GM18498 (cell line): Measurements from ENCODE around the gene PYGM.

Source experiments
- ATAC-seq: cut with Tn5 transposase; IDR thresholded peaks from one replicate; pipeline ENCODE4 v1.9.1; 2021; ENCODE audit warnings: mild to moderate bottlenecking, moderate library complexity; ENCODE audit not compliant: unreplicated experiment

The PYGM gene

GRCh38 chr11:64769283-64769682 is 9.5 kb upstream of the PYGM start:
- ATAC-seq = no peak

GRCh38 chr11:64768300-64768694 is 8.5 kb upstream of the PYGM start:
- ATAC-seq = no peak

GRCh38 chr11:64767344-64768299 is 7.8 kb upstream of the PYGM start:
- ATAC-seq = no peak

- no peak for ATAC-seq
These were observed 7.1 kb upstream of the PYGM start for GRCh38 chr11:64766881-64767280.

- no peak for ATAC-seq
These were observed 6.3 kb upstream of the PYGM start for GRCh38 chr11:64765851-64766665.

- ATAC-seq = no peak
These were observed 5.6 kb upstream of the PYGM start for GRCh38 chr11:64765291-64765850.

GRCh38 chr11:64764753-64765152 is 5.0 kb upstream of the PYGM start:
- ATAC-seq = no peak

- no peak for ATAC-seq
These were observed 4.4 kb upstream of the PYGM start for GRCh38 chr11:64764040-64764611.

- no peak for ATAC-seq
These were observed 3.8 kb upstream of the PYGM start for GRCh38 chr11:64763526-64764039.

GRCh38 chr11:64762674-64763525 is 3.1 kb upstream of the PYGM start:
- ATAC-seq = no peak

GRCh38 chr11:64762277-64762673 is 2.5 kb upstream of the PYGM start:
- no peak for ATAC-seq

GRCh38 chr11:64760759-64761420 is 1.1 kb upstream of the PYGM start:
- no peak for ATAC-seq

- no peak for ATAC-seq
These were observed 548 bp downstream of the PYGM start for GRCh38 chr11:64759131-64759721.

GRCh38 chr11:64758330-64759079 is 1.3 kb downstream of the PYGM start:
- no peak for ATAC-seq

- ATAC-seq = no peak
These were observed 2.0 kb downstream of the PYGM start for GRCh38 chr11:64757549-64758329.

GRCh38 chr11:64755681-64756361 is 4.0 kb downstream of the PYGM start:
- no peak for ATAC-seq
